ENCODE measurements around the gene HSD17B11. TPM values are rescaled to one million over a fixed set of nuclear protein-coding genes. Genes with fewer than 3 reads are reported as not detected.
"Not testable (repeated sequence)": the region's sequence is repeated elsewhere in the genome, so short reads cannot be mapped to it uniquely, and the experiment has no call there.

Gene HSD17B11
- total and polyA plus RNA-seq, 2 donors, result 39.1 to 59.9 TPM

- DNase-seq (ENCODE audit: low read depth in 6 of 9, low spot score in 9 of 9); H3K36me3 ChIP-seq (ENCODE audit: control insufficient read depth in 2 of 2, insufficient read depth in 2 of 2, low read length in 1 of 2); H3K27ac ChIP-seq (ENCODE audit: low read depth in 1 of 2, low read length in 1 of 2); H3K4me1 ChIP-seq (ENCODE audit: control insufficient read depth in 2 of 2, insufficient read depth in 2 of 2, low read length in 2 of 2); H3K4me3 ChIP-seq (ENCODE audit: low read length in 2 of 2); H3K27me3 ChIP-seq (ENCODE audit: control insufficient read depth in 2 of 2, insufficient read depth in 1 of 2, low read length in 1 of 2): not testable (repeated sequence)
- H3K9me3 ChIP-seq (ENCODE audit: control insufficient read depth in 2 of 2, insufficient read depth in 1 of 2, low read length in 1 of 2), result peaks cover 2 to 16% of the 10 kb centered on the region in 2 donors
- WGBS, result 97% methylated on average over 20 of the region's 20 CpGs
Measured at GRCh38 chr4:87395851-87396250, 4.9 kb upstream of the HSD17B11 start.

DNA sequence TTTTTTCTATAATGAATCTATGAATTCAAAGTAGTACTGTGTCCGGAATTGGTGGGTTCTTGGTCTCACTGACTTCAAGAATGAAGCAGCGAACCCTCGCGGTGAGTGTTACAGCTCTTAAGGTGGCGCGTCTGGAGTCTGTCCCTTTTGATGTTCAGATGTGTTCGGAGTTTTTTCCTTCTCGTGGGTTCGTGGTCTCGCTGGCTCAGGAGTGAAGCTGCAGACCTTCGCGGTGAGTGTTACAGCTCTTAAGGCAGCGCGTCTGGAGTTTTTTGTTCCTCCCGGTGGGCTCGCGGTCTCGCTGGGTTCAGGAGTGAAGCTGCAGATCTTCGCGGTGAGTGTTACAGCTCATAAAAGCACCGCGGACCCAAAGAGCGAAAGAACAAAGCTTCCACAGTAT lies 4.1 kb upstream of the HSD17B11 start:
- not testable (repeated sequence) for H3K4me1 ChIP-seq (ENCODE audit: control insufficient read depth in 2 of 2, insufficient read depth in 2 of 2, low read length in 2 of 2)
- WGBS, result 77% methylated on average over 23 of the region's 23 CpGs

DNA sequence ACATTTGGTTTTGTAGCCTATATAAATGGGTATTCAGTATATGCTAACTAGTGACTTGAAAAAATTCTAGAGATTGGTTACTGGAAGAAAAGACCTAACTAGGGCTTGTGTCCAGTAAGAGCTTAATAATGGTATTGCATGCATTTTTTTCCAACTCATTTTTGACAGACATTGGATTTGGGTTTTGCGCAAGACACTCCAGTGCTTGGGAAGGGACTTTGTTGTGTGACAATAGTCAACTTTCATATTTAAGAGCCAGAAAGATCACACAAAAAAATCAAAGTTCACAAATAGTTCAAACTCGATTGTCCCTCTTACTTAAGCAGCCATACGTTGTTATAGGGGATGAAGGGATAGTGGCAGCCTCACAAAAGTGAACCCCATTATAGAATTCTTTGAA lies 1.2 kb upstream of the HSD17B11 start:
- WGBS, result 81% methylated on average over 3 of the region's 3 CpGs
- H3K36me3 ChIP-seq (ENCODE audit: control insufficient read depth in 2 of 2, insufficient read depth in 2 of 2, low read length in 1 of 2), result no peaks in the 10 kb centered on the region
- H3K9me3 ChIP-seq (ENCODE audit: control insufficient read depth in 2 of 2, insufficient read depth in 1 of 2, low read length in 1 of 2), result no peaks in the 10 kb centered on the region
- peaks cover 3 to 15% of the 10 kb centered on the region in 2 donors for H3K4me1 ChIP-seq (ENCODE audit: control insufficient read depth in 2 of 2, insufficient read depth in 2 of 2, low read length in 2 of 2)
- H3K4me3 ChIP-seq (ENCODE audit: low read length in 2 of 2), result no peak overlapping the region
- H3K27ac ChIP-seq (ENCODE audit: low read depth in 1 of 2, low read length in 1 of 2), result no peak overlapping the region
- no peaks in the 10 kb centered on the region for H3K27me3 ChIP-seq (ENCODE audit: control insufficient read depth in 2 of 2, insufficient read depth in 1 of 2, low read length in 1 of 2)
- DNase-seq (ENCODE audit: low read depth in 6 of 9, low spot score in 9 of 9), result no peak

More for the DNA sequence above, 4.1 kb upstream of the HSD17B11 start:
- H3K9me3 ChIP-seq (ENCODE audit: control insufficient read depth in 2 of 2, insufficient read depth in 1 of 2, low read length in 1 of 2), result peaks cover 2 to 10% of the 10 kb centered on the region in 2 donors
- not testable (repeated sequence) for H3K27ac ChIP-seq (ENCODE audit: low read depth in 1 of 2, low read length in 1 of 2); H3K36me3 ChIP-seq (ENCODE audit: control insufficient read depth in 2 of 2, insufficient read depth in 2 of 2, low read length in 1 of 2); H3K27me3 ChIP-seq (ENCODE audit: control insufficient read depth in 2 of 2, insufficient read depth in 1 of 2, low read length in 1 of 2); DNase-seq (ENCODE audit: low read depth in 6 of 9, low spot score in 9 of 9); H3K4me3 ChIP-seq (ENCODE audit: low read length in 2 of 2)

- H3K9me3 ChIP-seq (ENCODE audit: control insufficient read depth in 2 of 2, insufficient read depth in 1 of 2, low read length in 1 of 2), result no peaks in the 10 kb centered on the region
- 40% methylated on average over 16 of the region's 16 CpGs for WGBS
- peaks cover 3 to 15% of the 10 kb centered on the region in 2 donors for H3K4me1 ChIP-seq (ENCODE audit: control insufficient read depth in 2 of 2, insufficient read depth in 2 of 2, low read length in 2 of 2)
- DNase-seq (ENCODE audit: low read depth in 6 of 9, low spot score in 9 of 9), result no peak
- peak overlapping the region; percentile 57 to 70 for H3K4me3 ChIP-seq (ENCODE audit: low read length in 2 of 2)
- peak overlapping the region; percentile 71 for H3K27ac ChIP-seq (ENCODE audit: low read depth in 1 of 2, low read length in 1 of 2)
- H3K27me3 ChIP-seq (ENCODE audit: control insufficient read depth in 2 of 2, insufficient read depth in 1 of 2, low read length in 1 of 2), result no peaks in the 10 kb centered on the region
- H3K36me3 ChIP-seq (ENCODE audit: control insufficient read depth in 2 of 2, insufficient read depth in 2 of 2, low read length in 1 of 2), result no peaks in the 10 kb centered on the region
Measured at GRCh38 chr4:87391576-87392054, 627 bp upstream of the HSD17B11 start.

GRCh38 chr4:87390551-87390890 lies 467 bp downstream of the HSD17B11 start:
- peak overlapping the region in 1 of 2 donors; percentile 71 for H3K27ac ChIP-seq (ENCODE audit: low read depth in 1 of 2, low read length in 1 of 2)
- peaks cover 3 to 15% of the 10 kb centered on the region in 2 donors for H3K4me1 ChIP-seq (ENCODE audit: control insufficient read depth in 2 of 2, insufficient read depth in 2 of 2, low read length in 2 of 2)
- peak in 1 of 9 donors; percentile 17 for DNase-seq (ENCODE audit: low read depth in 6 of 9, low spot score in 9 of 9)
- H3K36me3 ChIP-seq (ENCODE audit: control insufficient read depth in 2 of 2, insufficient read depth in 2 of 2, low read length in 1 of 2), result peaks cover 0 to under 1% of the 10 kb centered on the region in 2 donors
- H3K9me3 ChIP-seq (ENCODE audit: control insufficient read depth in 2 of 2, insufficient read depth in 1 of 2, low read length in 1 of 2), result no peaks in the 10 kb centered on the region
- H3K4me3 ChIP-seq (ENCODE audit: low read length in 2 of 2), result peak overlapping the region; percentile 57 to 70
- H3K27me3 ChIP-seq (ENCODE audit: control insufficient read depth in 2 of 2, insufficient read depth in 1 of 2, low read length in 1 of 2), result no peaks in the 10 kb centered on the region

GRCh38 chr4:87390055-87390454 lies 933 bp downstream of the HSD17B11 start:
- not testable (repeated sequence) for H3K27me3 ChIP-seq (ENCODE audit: control insufficient read depth in 2 of 2, insufficient read depth in 1 of 2, low read length in 1 of 2); H3K27ac ChIP-seq (ENCODE audit: low read depth in 1 of 2, low read length in 1 of 2); H3K9me3 ChIP-seq (ENCODE audit: control insufficient read depth in 2 of 2, insufficient read depth in 1 of 2, low read length in 1 of 2); H3K36me3 ChIP-seq (ENCODE audit: control insufficient read depth in 2 of 2, insufficient read depth in 2 of 2, low read length in 1 of 2); DNase-seq (ENCODE audit: low read depth in 6 of 9, low spot score in 9 of 9)
- peak overlapping the region; percentile 57 to 70 for H3K4me3 ChIP-seq (ENCODE audit: low read length in 2 of 2)
- WGBS, result 80% methylated on average over 20 of the region's 20 CpGs
- H3K4me1 ChIP-seq (ENCODE audit: control insufficient read depth in 2 of 2, insufficient read depth in 2 of 2, low read length in 2 of 2), result peaks cover 3 to 15% of the 10 kb centered on the region in 2 donors

DNA sequence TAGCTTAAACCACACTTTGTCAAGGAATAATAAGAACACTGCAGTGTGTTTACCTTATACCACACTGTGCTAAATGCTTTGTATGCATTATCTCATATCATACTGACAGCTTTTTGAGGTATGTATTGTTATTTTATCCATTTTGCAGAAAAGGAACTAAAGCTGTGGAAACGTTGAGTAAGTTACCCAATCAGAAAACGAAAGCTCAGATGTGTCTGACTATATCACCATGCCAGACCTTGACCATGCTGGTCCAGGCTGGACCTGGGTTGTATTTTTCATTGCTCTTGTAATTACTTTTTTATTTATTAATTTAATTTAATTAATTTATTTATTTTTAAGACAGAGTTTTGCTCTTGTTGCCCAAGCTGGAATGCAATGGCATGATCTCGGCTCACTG lies 2.1 kb downstream of the HSD17B11 start:
- no peak for DNase-seq (ENCODE audit: low read depth in 6 of 9, low spot score in 9 of 9)
- no peaks in the 10 kb centered on the region for H3K27me3 ChIP-seq (ENCODE audit: control insufficient read depth in 2 of 2, insufficient read depth in 1 of 2, low read length in 1 of 2)
- H3K4me3 ChIP-seq (ENCODE audit: low read length in 2 of 2), result no peak overlapping the region
- H3K9me3 ChIP-seq (ENCODE audit: control insufficient read depth in 2 of 2, insufficient read depth in 1 of 2, low read length in 1 of 2), result no peaks in the 10 kb centered on the region
- WGBS, result 80% methylated on average over 3 of the region's 3 CpGs
- no peak overlapping the region for H3K27ac ChIP-seq (ENCODE audit: low read depth in 1 of 2, low read length in 1 of 2)
- peaks cover 3 to 15% of the 10 kb centered on the region in 2 donors for H3K4me1 ChIP-seq (ENCODE audit: control insufficient read depth in 2 of 2, insufficient read depth in 2 of 2, low read length in 2 of 2)
- peaks cover 0 to 4% of the 10 kb centered on the region in 2 donors for H3K36me3 ChIP-seq (ENCODE audit: control insufficient read depth in 2 of 2, insufficient read depth in 2 of 2, low read length in 1 of 2)

GRCh38 chr4:87387237-87387636 lies 3.8 kb downstream of the HSD17B11 start:
- H3K4me1 ChIP-seq (ENCODE audit: control insufficient read depth in 2 of 2, insufficient read depth in 2 of 2, low read length in 2 of 2), result peaks cover 3 to 15% of the 10 kb centered on the region in 2 donors
- H3K9me3 ChIP-seq (ENCODE audit: control insufficient read depth in 2 of 2, insufficient read depth in 1 of 2, low read length in 1 of 2), result no peaks in the 10 kb centered on the region
- no peak for DNase-seq (ENCODE audit: low read depth in 6 of 9, low spot score in 9 of 9)
- H3K4me3 ChIP-seq (ENCODE audit: low read length in 2 of 2), result no peak overlapping the region
- no peaks in the 10 kb centered on the region for H3K27me3 ChIP-seq (ENCODE audit: control insufficient read depth in 2 of 2, insufficient read depth in 1 of 2, low read length in 1 of 2)
- peaks cover 0 to 4% of the 10 kb centered on the region in 2 donors for H3K36me3 ChIP-seq (ENCODE audit: control insufficient read depth in 2 of 2, insufficient read depth in 2 of 2, low read length in 1 of 2)
- H3K27ac ChIP-seq (ENCODE audit: low read depth in 1 of 2, low read length in 1 of 2), result no peak overlapping the region
- over 99% methylated on average over 3 of the region's 3 CpGs for WGBS

DNA sequence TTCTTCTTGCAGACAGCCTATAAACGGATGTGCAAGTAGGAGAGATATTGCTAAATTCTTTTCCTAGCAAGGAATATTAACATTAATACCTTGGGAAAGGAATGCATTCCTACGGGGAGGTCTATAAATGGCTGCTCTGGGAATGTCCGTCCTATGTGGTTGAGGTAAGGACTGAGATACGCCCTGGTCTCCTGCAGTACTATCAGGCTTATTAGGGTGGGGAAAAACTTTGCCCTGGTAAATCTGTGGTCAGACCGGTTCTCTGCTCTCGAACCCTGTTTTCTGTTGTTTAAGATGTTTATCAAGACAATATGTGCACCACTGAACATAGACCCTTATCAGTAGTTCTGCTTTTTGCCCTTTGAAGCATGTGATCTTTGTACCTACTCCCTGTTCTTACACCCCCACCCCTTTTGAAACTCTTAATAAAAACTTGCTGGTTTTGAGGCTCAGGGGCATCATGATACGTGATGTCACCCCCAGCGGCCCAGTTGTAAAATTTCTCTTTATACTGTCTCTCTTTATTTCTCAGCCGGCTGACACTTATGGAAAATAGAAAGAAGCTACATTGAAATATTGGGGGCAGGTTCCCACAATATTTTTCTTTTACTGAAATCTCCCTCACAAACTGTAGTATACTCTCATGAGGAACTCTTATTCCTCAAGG lies 6.4 kb downstream of the HSD17B11 start:
- H3K9me3 ChIP-seq (ENCODE audit: control insufficient read depth in 2 of 2, insufficient read depth in 1 of 2, low read length in 1 of 2); H3K27ac ChIP-seq (ENCODE audit: low read depth in 1 of 2, low read length in 1 of 2); H3K4me3 ChIP-seq (ENCODE audit: low read length in 2 of 2); DNase-seq (ENCODE audit: low read depth in 6 of 9, low spot score in 9 of 9); H3K27me3 ChIP-seq (ENCODE audit: control insufficient read depth in 2 of 2, insufficient read depth in 1 of 2, low read length in 1 of 2); H3K4me1 ChIP-seq (ENCODE audit: control insufficient read depth in 2 of 2, insufficient read depth in 2 of 2, low read length in 2 of 2): not testable (repeated sequence)
- WGBS, result 89% methylated on average over 9 of the region's 9 CpGs
- H3K36me3 ChIP-seq (ENCODE audit: control insufficient read depth in 2 of 2, insufficient read depth in 2 of 2, low read length in 1 of 2), result peaks cover 5 to 12% of the 10 kb centered on the region in 2 donors

All from thymus (tissue), 11 donors.